Esophagus (tissue), 2 donors: ENCODE data around the gene CLEC2D. TPM values are rescaled to one million over a fixed set of nuclear protein-coding genes. Genes with fewer than 3 reads are reported as not detected.

Source experiments
- polyA plus RNA-seq, 2 donors: library from polyadenylated mRNA; stranded (reverse); fragments of 200-250 nt; gene quantifications; one replicate each; pipeline ENCODE4 v1.2.3, GENCODE V29; 2013
- donor health status: healthy with polysubstance abuse.
- donor health status: Bipolar disorder and iron deficiency.

The CLEC2D gene
- polyA plus RNA-seq, 2 donors: 1.8 to 5.2 TPM

Other genes starting within 250 kb of the CLEC2D start
- under 1 TPM; 0.73 to 0.81 TPM for gene KLRB1, start 61.8 kb upstream of the CLEC2D start, polyA plus RNA-seq
- under 1 TPM in 1 of 2 donors, not detected in 1; 0.25 TPM for gene CLECL1, start 63.4 kb downstream of the CLEC2D start, polyA plus RNA-seq
- gene CD69, start 91.2 kb downstream of the CLEC2D start, polyA plus RNA-seq: 1 to 10 TPM; 1.6 to 1.8 TPM
- gene KLRF1, start 157.8 kb downstream of the CLEC2D start, polyA plus RNA-seq: 1 to 10 TPM in 1 of 2 donors, under 1 TPM in 1; 0.48 to 1.2 TPM
- gene CLEC2B, start 199.6 kb downstream of the CLEC2D start, polyA plus RNA-seq: 10 to 100 TPM in 1 of 2 donors, 1 to 10 TPM in 1; 8.3 to 12.8 TPM
- not detected for gene KLRF2, start 211.8 kb downstream of the CLEC2D start, polyA plus RNA-seq